ENCODE data around the gene OR4N2. TPM values are rescaled to one million over a fixed set of nuclear protein-coding genes. Genes with fewer than 3 reads are reported as not detected.

Gene OR4N2, protein sequence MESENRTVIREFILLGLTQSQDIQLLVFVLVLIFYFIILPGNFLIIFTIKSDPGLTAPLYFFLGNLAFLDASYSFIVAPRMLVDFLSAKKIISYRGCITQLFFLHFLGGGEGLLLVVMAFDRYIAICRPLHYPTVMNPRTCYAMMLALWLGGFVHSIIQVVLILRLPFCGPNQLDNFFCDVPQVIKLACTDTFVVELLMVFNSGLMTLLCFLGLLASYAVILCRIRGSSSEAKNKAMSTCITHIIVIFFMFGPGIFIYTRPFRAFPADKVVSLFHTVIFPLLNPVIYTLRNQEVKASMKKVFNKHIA
- not detected in 2 replicates for total RNA-seq

GRCh38 chr14:19803470-19803869, at the start of gene OR4N2:
Gene OR4N2, plus strand, starts transcription at chr14:19803770. Its CDS starts 23,679 bp downstream, at chr14:19827449.

DNA sequence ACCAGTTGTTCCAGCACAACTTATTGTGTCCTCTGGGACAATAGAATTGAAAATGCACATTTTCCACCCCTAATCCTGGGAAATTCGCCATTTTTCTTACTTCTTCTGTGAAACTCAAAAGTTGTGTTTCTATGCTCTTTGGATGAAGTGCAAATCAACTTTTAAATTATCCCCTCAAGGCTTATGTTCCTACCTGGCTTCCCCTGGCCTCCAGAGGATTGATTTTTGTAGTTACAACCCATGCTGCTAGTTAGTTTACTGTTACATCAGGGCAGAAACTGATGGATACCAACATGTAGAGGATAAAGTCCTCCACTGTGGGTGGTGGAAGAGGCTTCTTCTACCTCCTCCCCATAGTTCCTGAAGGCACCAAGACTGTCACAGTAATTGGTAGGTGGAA, 30.4 kb upstream of the OR4N2 start, which contains the start of gene OR4M1:
TSS of gene OR4M1 (plus strand) at position 301 of the 400 bp plus-strand sequence. CDS start 6,819 bp downstream, outside the sequence.

DNA sequence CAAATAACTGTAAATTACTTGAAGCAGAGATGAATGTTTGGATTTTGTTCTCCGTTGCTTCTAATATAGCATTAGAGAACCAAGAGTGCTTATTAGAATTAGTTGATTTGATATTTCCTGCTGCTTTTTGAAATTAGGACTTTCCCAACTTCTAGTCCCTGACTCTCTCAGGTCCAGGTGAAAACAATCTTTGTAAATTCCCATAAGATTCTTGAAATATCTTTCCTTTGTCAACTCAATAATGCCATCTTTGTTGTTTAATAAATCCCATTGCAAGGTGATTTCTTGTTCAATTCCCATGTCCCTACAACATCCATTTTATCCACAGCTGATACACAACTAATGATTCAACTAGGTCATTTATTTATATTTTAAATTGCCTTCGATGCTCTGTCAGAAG, 71.3 kb downstream of the OR4N2 start, which contains the start of gene OR4K2:
TSS of gene OR4K2 (plus strand) at position 301 of the 400 bp plus-strand sequence. CDS start 1,126 bp downstream, outside the sequence.

Other genes starting within 250 kb of the OR4N2 start
- not detected in 2 replicates for gene OR11H2, start 89.9 kb upstream of the OR4N2 start, total RNA-seq
- not detected in 2 replicates for gene OR4Q3, start 60.2 kb upstream of the OR4N2 start, total RNA-seq
- not detected in 2 replicates for gene OR4M1, start 30.3 kb upstream of the OR4N2 start, total RNA-seq
- gene OR4K2, start 71.4 kb downstream of the OR4N2 start, total RNA-seq: not detected in 2 replicates
- not detected in 2 replicates for gene OR4K5, start 116.8 kb downstream of the OR4N2 start, total RNA-seq
- not detected in 2 replicates for gene OR4K1, start 127.1 kb downstream of the OR4N2 start, total RNA-seq
- gene OR4K15, start 171.8 kb downstream of the OR4N2 start, total RNA-seq: not detected in 2 replicates
- not detected in 2 replicates for gene OR4Q2, start 198.4 kb downstream of the OR4N2 start, total RNA-seq
- gene OR4K14, start 215.5 kb downstream of the OR4N2 start, total RNA-seq: not detected in 2 replicates
- not detected in 2 replicates for gene OR4K13, start 232.3 kb downstream of the OR4N2 start, total RNA-seq